LNCaP clone FGC (cell line): ENCODE data around the gene HNRNPR.
A peak's percentile ranks its signal among the peaks of the same experiment; 100 is the strongest.

ENCODE experiments used
- DNase-seq: peaks from one replicate; pipeline ENCODE4 v3.0.0-alpha.2; 2011; ENCODE audit warnings: low read depth
- H3K4me3 ChIP-seq: 2 replicates; pipeline ENCODE4 v1.5.1; 2011; ENCODE audit warnings: mild to moderate bottlenecking, low read depth, low read length, control low read depth
- TF ChIP-seq, protein P1 (sequence below): IDR thresholded peaks from 2 replicates; pipeline ENCODE4 v1.5.1; 2012; ENCODE audit warnings: mild to moderate bottlenecking; ENCODE audit not compliant: control insufficient read depth, insufficient read depth; ENCODE audit errors: extremely low read depth

The HNRNPR gene

DNA sequence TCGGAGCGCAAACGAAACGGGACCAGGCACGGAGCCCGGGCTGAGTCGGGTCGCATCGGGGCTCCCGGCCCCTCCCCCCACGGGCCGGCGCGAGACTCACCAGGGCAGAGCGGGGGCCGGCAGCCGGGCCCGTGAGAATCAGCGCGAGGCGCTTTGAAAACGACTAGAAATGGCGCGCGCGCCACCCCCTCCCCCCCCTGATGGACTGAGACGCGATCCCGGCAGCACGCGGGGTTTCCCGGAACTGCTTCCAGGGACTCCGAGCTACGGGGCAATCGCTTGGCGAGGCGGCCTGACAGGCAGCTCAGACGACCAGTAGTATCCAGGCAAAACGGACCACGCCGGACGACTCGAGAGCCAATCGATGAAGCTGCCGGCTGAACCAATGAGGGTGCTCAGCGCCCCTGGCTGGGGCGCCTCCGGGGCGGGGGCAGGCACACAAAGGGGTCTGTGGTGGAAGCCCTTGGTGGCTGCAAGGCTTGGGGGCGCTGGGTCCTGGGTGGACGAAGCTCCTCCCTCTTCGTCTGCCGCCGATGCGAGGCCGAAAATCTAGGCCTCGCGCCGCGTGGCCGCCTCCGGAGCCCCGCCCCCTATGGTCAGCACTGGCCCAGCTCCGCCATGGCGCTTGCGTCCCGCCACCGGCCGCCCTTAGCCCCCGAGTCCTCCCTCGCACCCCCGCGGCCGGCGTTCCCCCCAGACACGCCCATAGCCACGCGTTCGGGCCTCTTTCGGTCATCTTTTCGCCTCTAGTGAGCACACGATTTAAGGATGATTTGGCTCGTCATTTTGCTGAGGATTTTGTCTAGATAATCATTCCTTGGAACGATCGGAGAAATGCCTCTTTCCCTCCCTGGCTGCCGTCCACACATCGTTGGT lies at the start of gene HNRNPR:
Gene HNRNPR (minus strand): TSS at position 174 of the 876 bp plus-strand sequence. CDS start 3,276 bp downstream, outside the sequence.
- DNase-seq = peak; percentile 94
- TF ChIP-seq, protein P1, sequence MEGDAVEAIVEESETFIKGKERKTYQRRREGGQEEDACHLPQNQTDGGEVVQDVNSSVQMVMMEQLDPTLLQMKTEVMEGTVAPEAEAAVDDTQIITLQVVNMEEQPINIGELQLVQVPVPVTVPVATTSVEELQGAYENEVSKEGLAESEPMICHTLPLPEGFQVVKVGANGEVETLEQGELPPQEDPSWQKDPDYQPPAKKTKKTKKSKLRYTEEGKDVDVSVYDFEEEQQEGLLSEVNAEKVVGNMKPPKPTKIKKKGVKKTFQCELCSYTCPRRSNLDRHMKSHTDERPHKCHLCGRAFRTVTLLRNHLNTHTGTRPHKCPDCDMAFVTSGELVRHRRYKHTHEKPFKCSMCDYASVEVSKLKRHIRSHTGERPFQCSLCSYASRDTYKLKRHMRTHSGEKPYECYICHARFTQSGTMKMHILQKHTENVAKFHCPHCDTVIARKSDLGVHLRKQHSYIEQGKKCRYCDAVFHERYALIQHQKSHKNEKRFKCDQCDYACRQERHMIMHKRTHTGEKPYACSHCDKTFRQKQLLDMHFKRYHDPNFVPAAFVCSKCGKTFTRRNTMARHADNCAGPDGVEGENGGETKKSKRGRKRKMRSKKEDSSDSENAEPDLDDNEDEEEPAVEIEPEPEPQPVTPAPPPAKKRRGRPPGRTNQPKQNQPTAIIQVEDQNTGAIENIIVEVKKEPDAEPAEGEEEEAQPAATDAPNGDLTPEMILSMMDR = no peak
- H3K4me3 ChIP-seq = peak within 1 kb of the TSS; percentile 74

DNA sequence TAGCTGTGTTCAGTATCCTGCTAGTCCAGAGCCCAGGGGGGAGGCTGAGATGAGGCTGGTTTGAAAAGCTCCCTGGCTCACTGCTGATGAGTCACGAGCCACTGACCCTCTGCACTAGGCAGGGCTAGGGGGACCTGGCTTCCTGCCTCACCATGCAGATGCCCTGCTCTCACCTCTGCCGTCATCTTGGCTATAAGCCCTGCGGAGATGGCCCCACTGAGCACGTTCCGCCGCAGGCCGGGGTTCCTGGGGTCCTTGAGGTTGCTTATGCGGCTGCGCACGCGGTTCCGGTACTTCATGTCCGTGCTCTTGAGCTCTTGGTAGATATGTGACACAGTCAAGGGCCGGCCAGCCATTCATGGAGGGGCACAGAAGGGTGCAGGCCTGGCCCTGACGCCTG lies 49.6 kb upstream of the HNRNPR start:
- no peak for DNase-seq
- TF ChIP-seq, protein P1 = no peak
- no peak overlapping the region for H3K4me3 ChIP-seq

DNA sequence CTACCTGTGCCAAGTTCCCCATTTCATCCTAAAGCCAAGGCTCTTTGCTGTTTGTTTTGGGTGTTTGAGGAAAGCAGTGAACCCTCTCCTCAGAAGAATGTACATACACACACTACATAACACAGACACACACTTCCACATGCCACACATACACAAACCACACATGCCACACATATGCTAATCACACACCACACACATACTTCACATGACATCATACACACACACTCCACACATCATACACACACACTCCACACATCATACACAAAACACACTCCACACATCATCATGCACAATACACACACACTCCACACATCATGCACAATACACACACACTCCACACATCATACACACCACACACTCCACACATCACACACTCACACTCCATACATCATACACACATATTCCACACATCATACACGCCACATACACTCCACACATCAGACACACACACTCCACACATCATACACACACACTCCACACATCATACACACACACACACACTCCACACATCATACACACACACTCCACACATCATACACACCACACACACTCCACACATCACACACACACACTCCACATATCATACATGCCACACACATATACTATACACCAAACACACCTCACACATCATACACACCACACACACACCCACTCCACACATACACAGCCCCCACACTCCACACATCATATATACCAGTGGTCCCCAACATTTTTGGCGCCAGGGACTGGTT lies 48.2 kb upstream of the HNRNPR start:
- TF ChIP-seq, protein P1 = no peak
- H3K4me3 ChIP-seq = no peak overlapping the region
- no peak for DNase-seq

DNA sequence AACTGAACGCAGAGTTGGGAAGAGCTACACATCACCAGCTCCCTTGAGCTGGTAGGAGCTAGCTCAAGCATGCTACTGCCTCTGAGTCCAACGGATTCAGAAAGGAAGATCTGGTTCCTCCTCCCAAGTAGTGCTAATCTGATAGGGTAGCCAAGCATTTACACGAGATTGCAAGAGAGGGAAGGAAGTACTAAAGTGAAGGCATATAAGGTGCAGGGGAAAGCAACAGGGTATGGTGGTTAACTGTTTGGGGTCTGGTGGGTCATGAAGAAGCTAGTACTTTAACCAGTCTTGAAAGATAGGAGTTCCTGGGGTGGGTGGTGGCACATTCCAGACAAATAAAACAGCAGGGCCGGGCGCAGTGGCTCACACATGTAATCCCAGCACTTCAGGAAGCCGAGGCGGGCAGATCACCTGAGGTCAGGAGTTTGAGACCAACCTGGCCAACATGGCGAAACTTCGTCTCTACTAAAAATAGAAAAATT lies 45.8 kb upstream of the HNRNPR start:
- H3K4me3 ChIP-seq = no peak overlapping the region
- no peak for DNase-seq
- TF ChIP-seq, protein P1 = no peak

DNA sequence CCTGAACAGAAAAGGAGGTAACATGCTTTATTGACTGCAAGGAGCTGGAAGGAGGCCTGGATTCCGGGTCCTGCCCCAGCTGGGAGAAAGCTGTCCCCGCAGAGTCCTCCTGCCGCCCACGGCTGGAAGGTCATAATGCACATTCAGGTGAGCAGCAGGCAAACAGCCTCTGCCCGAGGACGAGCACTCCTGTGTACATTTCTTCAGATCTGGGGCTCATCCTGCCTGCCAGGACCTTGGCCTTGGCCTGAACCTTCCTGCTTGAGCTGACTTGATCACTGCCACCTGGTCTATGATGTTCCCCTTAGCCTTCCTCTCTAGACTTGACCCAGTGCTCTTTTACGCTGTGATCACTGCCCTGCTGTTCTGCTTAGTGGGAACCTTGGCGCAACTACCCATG lies 43.4 kb upstream of the HNRNPR start:
- TF ChIP-seq, protein P1 = no peak
- H3K4me3 ChIP-seq = no peak overlapping the region
- DNase-seq = no peak

DNA sequence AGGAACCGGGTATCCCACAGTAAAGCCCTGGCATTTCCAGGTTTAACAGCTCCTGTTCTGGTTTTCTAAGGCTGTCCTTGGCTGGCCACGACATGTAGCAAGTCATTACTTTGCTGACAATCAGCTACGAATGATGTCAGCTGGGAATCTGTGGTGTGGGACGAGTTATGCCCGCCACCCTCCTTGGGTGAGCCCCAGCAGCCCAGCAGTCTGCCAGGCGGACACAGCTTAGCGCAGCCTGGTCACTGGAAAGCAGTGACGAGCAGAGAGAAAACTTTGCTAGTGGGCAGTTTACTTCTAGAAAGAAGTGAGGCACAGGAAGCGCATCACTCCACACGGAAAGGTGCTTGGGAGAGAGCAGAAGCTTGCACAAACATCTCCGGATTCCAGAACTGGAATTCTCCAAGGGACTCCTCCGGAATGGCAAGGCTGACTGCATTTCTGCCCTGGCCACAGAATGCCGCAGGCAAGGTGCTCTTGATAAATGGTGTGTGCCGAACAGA lies 41.1 kb upstream of the HNRNPR start:
- DNase-seq = no peak
- H3K4me3 ChIP-seq = no peak overlapping the region
- TF ChIP-seq, protein P1 = no peak
